Stimulated activated CD8-positive, alpha-beta memory T cell treated with anti-CD3 and anti-CD28 coated beads, Interleukin-7, amount 100 ng/mL, for 24 hours (primary cell): Measurements from ENCODE around the gene CSTF3.
"Not testable (repeated sequence)": the region's sequence is repeated elsewhere in the genome, so short reads cannot be mapped to it uniquely, and the experiment has no call there.

ENCODE experiments used
- DNase-seq: peaks from one replicate; pipeline ENCODE4 v3.0.0-alpha.2; 2020; ENCODE audit warnings: low read depth

CSTF3 gene

GRCh38 chr11:33160587-33160986, 693 bp downstream of the CSTF3 start:
- DNase-seq: no peak

GRCh38 chr11:33160136-33160535, 1.1 kb downstream of the CSTF3 start:
- no peak for DNase-seq

- DNase-seq: not testable (repeated sequence)
These were observed 1.9 kb downstream of the CSTF3 start for GRCh38 chr11:33159378-33159867.

- no peak for DNase-seq
These were observed 2.5 kb downstream of the CSTF3 start for GRCh38 chr11:33158596-33159275.

GRCh38 chr11:33157103-33158027, 3.9 kb downstream of the CSTF3 start:
- DNase-seq: no peak

- DNase-seq: no peak
These were observed 9.9 kb downstream of the CSTF3 start for GRCh38 chr11:33151399-33151798.

GRCh38 chr11:33147559-33147958, 13.7 kb downstream of the CSTF3 start:
- no peak for DNase-seq

GRCh38 chr11:33135768-33136443, 25.4 kb downstream of the CSTF3 start:
- DNase-seq: no peak

- no peak for DNase-seq
These were observed 26.1 kb downstream of the CSTF3 start for GRCh38 chr11:33135216-33135615.

- no peak for DNase-seq
These were observed 27.0 kb downstream of the CSTF3 start for GRCh38 chr11:33134276-33134675.

GRCh38 chr11:33133761-33134160, 27.5 kb downstream of the CSTF3 start:
- no peak for DNase-seq

GRCh38 chr11:33132510-33132909, 28.8 kb downstream of the CSTF3 start:
- no peak for DNase-seq

GRCh38 chr11:33128739-33129138, 32.5 kb downstream of the CSTF3 start:
- DNase-seq: no peak

- no peak for DNase-seq
These were observed 35.7 kb downstream of the CSTF3 start for GRCh38 chr11:33125611-33126010.

- no peak for DNase-seq
These were observed 36.3 kb downstream of the CSTF3 start for GRCh38 chr11:33125025-33125424.

GRCh38 chr11:33122696-33123095, 38.6 kb downstream of the CSTF3 start:
- DNase-seq: not testable (repeated sequence)

- DNase-seq: no peak
These were observed 44.7 kb downstream of the CSTF3 start for GRCh38 chr11:33116535-33116934.

GRCh38 chr11:33110083-33110482, 51.2 kb downstream of the CSTF3 start:
- no peak for DNase-seq

- DNase-seq: no peak
These were observed 51.9 kb downstream of the CSTF3 start for GRCh38 chr11:33109294-33109895.

- no peak for DNase-seq
These were observed 57.4 kb downstream of the CSTF3 start for GRCh38 chr11:33103836-33104235.

- DNase-seq: no peak
These were observed 67.1 kb downstream of the CSTF3 start for GRCh38 chr11:33094157-33094556.

GRCh38 chr11:33089776-33090175, 71.5 kb downstream of the CSTF3 start:
- no peak for DNase-seq
